C4-2B (cell line): ENCODE measurements around the gene SRSF2.

Experiments
- ZFX ChIP-seq: fragments of 450-650 bp; IDR thresholded peaks from 2 replicates; pipeline ENCODE4 v1.6.1; 2017
- TF ChIP-seq, protein P1 (sequence below): fragments of 450-650 bp; conservative IDR thresholded peaks from 2 replicates; pipeline ENCODE4 v1.5.1; 2017; ENCODE audit warnings: mild to moderate bottlenecking

GRCh38 chr17:76744747-76745146 lies 7.6 kb upstream of the SRSF2 start:
- TF ChIP-seq, protein P1, sequence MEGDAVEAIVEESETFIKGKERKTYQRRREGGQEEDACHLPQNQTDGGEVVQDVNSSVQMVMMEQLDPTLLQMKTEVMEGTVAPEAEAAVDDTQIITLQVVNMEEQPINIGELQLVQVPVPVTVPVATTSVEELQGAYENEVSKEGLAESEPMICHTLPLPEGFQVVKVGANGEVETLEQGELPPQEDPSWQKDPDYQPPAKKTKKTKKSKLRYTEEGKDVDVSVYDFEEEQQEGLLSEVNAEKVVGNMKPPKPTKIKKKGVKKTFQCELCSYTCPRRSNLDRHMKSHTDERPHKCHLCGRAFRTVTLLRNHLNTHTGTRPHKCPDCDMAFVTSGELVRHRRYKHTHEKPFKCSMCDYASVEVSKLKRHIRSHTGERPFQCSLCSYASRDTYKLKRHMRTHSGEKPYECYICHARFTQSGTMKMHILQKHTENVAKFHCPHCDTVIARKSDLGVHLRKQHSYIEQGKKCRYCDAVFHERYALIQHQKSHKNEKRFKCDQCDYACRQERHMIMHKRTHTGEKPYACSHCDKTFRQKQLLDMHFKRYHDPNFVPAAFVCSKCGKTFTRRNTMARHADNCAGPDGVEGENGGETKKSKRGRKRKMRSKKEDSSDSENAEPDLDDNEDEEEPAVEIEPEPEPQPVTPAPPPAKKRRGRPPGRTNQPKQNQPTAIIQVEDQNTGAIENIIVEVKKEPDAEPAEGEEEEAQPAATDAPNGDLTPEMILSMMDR = no peak
- TF ChIP-seq ZFX = no peak
